Skin of body (tissue), 2 donors: ENCODE results near the gene NTMT2. TPM values are rescaled to one million over a fixed set of nuclear protein-coding genes. Genes with fewer than 3 reads are reported as not detected.
"Not testable (repeated sequence)": the region's sequence is repeated elsewhere in the genome, so short reads cannot be mapped to it uniquely, and the experiment has no call there.

Source experiments
- DNase-seq: peaks from one replicate; lab custom pipeline; 2025; lab: John Stamatoyannopoulos, UW
- total RNA-seq: library from RNA; depleted of rRNA; stranded (reverse); fragments of >200 nt; gene quantifications from one replicate; pipeline ENCODE4 v1.2.3, GENCODE V29; 2014

Gene NTMT2
- not detected for total RNA-seq

GRCh38 chr1:170145770-170146676, at the start of gene NTMT2:
TSS of gene NTMT2 (plus strand) at chr1:170145959. CDS start at chr1:170146108, 149 bp downstream.
- DNase-seq: no peak

GRCh38 chr1:170095976-170096748, 49.6 kb upstream of the NTMT2 start:
- no peak for DNase-seq

- DNase-seq: no peak
These were observed 48.9 kb upstream of the NTMT2 start for GRCh38 chr1:170096806-170097340.

- DNase-seq: no peak
These were observed 48.3 kb upstream of the NTMT2 start for GRCh38 chr1:170097449-170097948.

- not testable (repeated sequence) for DNase-seq
These were observed 32.6 kb upstream of the NTMT2 start for GRCh38 chr1:170113140-170113539.

GRCh38 chr1:170114906-170115305, 30.9 kb upstream of the NTMT2 start:
- no peak for DNase-seq

- DNase-seq: no peak
These were observed 23.4 kb upstream of the NTMT2 start for GRCh38 chr1:170122366-170122765.

GRCh38 chr1:170125269-170125668, 20.5 kb upstream of the NTMT2 start:
- no peak for DNase-seq

GRCh38 chr1:170126696-170127095, 19.1 kb upstream of the NTMT2 start:
- peak; percentile 28 for DNase-seq

- no peak for DNase-seq
These were observed 14.3 kb upstream of the NTMT2 start for GRCh38 chr1:170131450-170131849.

GRCh38 chr1:170131984-170132383, 13.8 kb upstream of the NTMT2 start:
- no peak for DNase-seq

GRCh38 chr1:170133766-170134495, 11.8 kb upstream of the NTMT2 start:
- DNase-seq: peak; percentile 99

- DNase-seq: peak; percentile 98
These were observed 11.2 kb upstream of the NTMT2 start for GRCh38 chr1:170134521-170134920.

GRCh38 chr1:170140371-170140770, 5.4 kb upstream of the NTMT2 start:
- no peak for DNase-seq

- no peak for DNase-seq
These were observed 698 bp upstream of the NTMT2 start for GRCh38 chr1:170145061-170145460.

GRCh38 chr1:170146720-170147263, 1.0 kb downstream of the NTMT2 start:
- no peak for DNase-seq

- no peak for DNase-seq
These were observed 3.5 kb downstream of the NTMT2 start for GRCh38 chr1:170149241-170149640.

GRCh38 chr1:170150016-170150415, 4.3 kb downstream of the NTMT2 start:
- no peak for DNase-seq

GRCh38 chr1:170150921-170151320, 5.2 kb downstream of the NTMT2 start:
- no peak for DNase-seq

GRCh38 chr1:170153417-170153816, 7.7 kb downstream of the NTMT2 start:
- DNase-seq: no peak

GRCh38 chr1:170155055-170155454, 9.3 kb downstream of the NTMT2 start:
- DNase-seq: no peak
